SH-SY5Y (cell line): Measurements from ENCODE around the gene TACC2.

Source experiments
- GATA2 ChIP-seq: IDR thresholded peaks from 2 replicates; pipeline ENCODE4 v1.6.1; 2011; ENCODE audit warnings: mild to moderate bottlenecking, low read depth, low read length
- GATA3 ChIP-seq: IDR thresholded peaks from 2 replicates; pipeline ENCODE4 v1.6.1; 2011; ENCODE audit warnings: low read depth, mild to moderate bottlenecking, low read length, moderate library complexity

The TACC2 gene

GRCh38 chr10:122007415-122007814 lies 18.5 kb downstream of the TACC2 start:
- TF ChIP-seq GATA3 (no peak), GATA2 (no peak)

GRCh38 chr10:122010405-122011050 lies 21.6 kb downstream of the TACC2 start:
- TF ChIP-seq GATA2 = no peak
- TF ChIP-seq GATA3 = no peak

- no peak for TF ChIP-seq GATA3
- TF ChIP-seq GATA2 = no peak
Measured at GRCh38 chr10:122012731-122013130, 23.8 kb downstream of the TACC2 start.

GRCh38 chr10:122013311-122013780 lies 24.4 kb downstream of the TACC2 start:
- TF ChIP-seq GATA3 (no peak), GATA2 (no peak)

- no peak for TF ChIP-seq GATA2
- no peak for TF ChIP-seq GATA3
Measured at GRCh38 chr10:122014652-122015248, 25.8 kb downstream of the TACC2 start.

- TF ChIP-seq GATA2 (no peak), GATA3 (no peak)
Measured at GRCh38 chr10:122018491-122018890, 29.5 kb downstream of the TACC2 start.

- no peak for TF ChIP-seq GATA3
- no peak for TF ChIP-seq GATA2
Measured at GRCh38 chr10:122018951-122019413, 30.0 kb downstream of the TACC2 start.

GRCh38 chr10:122019414-122019975 lies 30.5 kb downstream of the TACC2 start:
- TF ChIP-seq GATA3 = no peak

GRCh38 chr10:122020226-122020625 lies 31.3 kb downstream of the TACC2 start:
- TF ChIP-seq GATA3 = no peak
- no peak for TF ChIP-seq GATA2

GRCh38 chr10:122021379-122021778 lies 32.4 kb downstream of the TACC2 start:
- TF ChIP-seq GATA2 (no peak), GATA3 (no peak)

- TF ChIP-seq GATA2 (no peak), GATA3 (no peak)
Measured at GRCh38 chr10:122021828-122022227, 32.9 kb downstream of the TACC2 start.

- TF ChIP-seq GATA2 (no peak), GATA3 (no peak)
Measured at GRCh38 chr10:122022276-122022675, 33.3 kb downstream of the TACC2 start.

GRCh38 chr10:122029499-122030199 lies 40.7 kb downstream of the TACC2 start:
- TF ChIP-seq GATA3 (no peak), GATA2 (no peak)

- TF ChIP-seq GATA3 = no peak
- no peak for TF ChIP-seq GATA2
Measured at GRCh38 chr10:122030200-122030552, 41.2 kb downstream of the TACC2 start.

GRCh38 chr10:122033224-122033926 lies 44.4 kb downstream of the TACC2 start:
- TF ChIP-seq GATA2 = no peak
- no peak for TF ChIP-seq GATA3
